Measurements from ENCODE around the gene HOXC6.

HOXC6 gene

DNA sequence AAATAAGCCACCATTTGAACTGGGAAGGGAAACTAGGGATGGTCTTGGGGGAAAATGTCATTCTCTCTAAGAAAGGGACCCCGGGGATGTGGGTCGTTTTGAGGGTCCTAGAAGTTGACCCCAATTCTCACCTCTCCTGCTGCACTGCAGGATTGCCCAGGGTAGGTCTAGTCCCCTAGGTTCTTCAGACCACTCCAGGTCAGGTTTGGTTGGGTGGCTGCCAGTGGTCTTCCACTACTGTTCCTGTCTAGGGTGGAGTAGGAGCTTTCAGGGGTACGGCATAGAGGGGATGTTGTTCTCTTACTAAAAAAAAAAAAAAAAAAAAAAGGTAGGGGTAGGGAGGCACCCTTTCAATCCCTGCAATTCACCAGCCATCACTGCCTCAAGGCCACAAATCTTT lies 12.2 kb upstream of the HOXC6 start:
- no peak for DNase-seq

- peak; percentile 96 for DNase-seq
These were observed 11.7 kb upstream of the HOXC6 start for GRCh38 chr12:54016478-54016964.

DNA sequence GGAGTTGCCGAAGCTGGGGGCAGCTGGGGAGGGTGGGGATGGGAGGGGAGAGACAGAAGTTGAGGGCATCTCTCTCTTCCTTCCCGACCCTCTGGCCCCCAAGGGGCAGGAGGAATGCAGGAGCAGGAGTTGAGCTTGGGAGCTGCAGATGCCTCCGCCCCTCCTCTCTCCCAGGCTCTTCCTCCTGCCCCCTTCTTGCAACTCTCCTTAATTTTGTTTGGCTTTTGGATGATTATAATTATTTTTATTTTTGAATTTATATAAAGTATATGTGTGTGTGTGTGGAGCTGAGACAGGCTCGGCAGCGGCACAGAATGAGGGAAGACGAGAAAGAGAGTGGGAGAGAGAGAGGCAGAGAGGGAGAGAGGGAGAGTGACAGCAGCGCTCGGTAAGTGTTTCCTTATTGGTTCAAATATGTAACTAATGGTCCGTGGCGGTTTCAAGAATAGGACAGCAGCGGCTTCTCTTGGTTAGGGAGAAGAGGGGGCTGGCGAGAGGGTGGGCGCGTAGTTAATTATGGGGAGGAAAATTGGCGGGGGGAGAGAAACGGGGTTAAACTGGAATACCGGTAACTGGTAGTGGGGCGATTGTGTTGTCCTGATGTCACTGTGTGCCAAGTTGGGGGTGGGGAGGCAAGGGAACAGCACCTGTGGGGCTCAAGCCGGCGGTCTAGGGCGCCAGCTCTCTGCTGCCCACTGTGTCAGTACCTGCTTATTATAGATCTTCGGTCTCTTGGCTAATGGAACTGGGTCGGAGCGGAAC lies 11.0 kb upstream of the HOXC6 start:
- peak; percentile 72 for DNase-seq

- DNase-seq = peak; percentile 99
These were observed 10.3 kb upstream of the HOXC6 start for GRCh38 chr12:54017878-54018467.

DNA sequence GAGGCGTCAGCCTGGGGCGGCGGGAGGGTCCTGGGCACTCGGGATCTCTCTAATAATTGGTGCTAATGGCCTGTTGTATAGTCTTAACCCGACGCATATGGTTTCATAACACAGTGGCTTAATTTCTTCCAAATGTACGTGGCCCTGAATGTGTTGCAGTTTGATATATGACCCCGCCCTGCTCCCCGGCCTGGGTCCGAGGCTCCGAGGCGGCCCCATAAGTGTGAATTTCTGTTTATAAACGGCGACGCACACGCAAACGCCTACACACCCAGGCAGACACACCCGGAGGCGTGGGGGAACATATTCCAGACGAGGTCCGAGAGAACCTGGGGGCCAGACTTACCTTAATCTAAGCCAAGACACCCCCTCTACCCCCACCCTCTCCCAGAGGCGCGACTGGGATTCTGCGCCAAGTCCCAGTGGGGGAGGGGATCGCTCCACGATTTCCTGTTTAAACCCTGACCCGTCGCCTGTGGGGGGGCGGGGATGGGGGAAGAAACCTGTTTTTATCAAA lies 9.7 kb upstream of the HOXC6 start:
- peak; percentile 91 for DNase-seq

- DNase-seq = peak; percentile 88
These were observed 9.0 kb upstream of the HOXC6 start for GRCh38 chr12:54019091-54019811.

GRCh38 chr12:54019924-54020590 lies 8.2 kb upstream of the HOXC6 start:
- DNase-seq = peak; percentile 81

- DNase-seq = no peak
These were observed 7.4 kb upstream of the HOXC6 start for GRCh38 chr12:54020591-54021405.

- peak; percentile 61 for DNase-seq
These were observed 6.7 kb upstream of the HOXC6 start for GRCh38 chr12:54021432-54022013.

GRCh38 chr12:54022960-54023884 lies 5.0 kb upstream of the HOXC6 start:
- no peak for DNase-seq

DNA sequence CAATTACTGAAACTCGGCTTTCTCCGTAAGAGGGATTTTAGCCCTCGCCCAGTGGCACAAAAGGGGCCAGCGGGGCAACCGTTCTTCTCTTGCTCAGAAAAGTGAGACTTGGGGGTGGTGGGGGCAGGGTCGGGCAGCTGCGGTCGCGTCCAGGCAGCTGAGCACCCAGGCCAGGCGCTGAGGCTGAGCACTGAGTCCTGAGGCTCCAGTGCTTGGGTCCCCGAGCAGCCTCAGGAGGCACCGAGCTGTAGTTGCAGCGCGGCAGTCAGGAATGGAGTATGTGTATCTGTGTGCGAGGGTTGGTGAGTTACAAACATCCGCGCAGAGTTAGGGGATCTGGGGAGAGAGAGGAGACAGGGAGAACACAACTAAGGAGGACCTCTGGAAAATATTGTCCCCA lies 4.1 kb upstream of the HOXC6 start:
- peak; percentile 60 for DNase-seq

GRCh38 chr12:54024581-54025305 lies 3.5 kb upstream of the HOXC6 start:
- no peak for DNase-seq

GRCh38 chr12:54025499-54026405 lies 2.5 kb upstream of the HOXC6 start:
- DNase-seq = no peak

GRCh38 chr12:54026640-54027441 lies 1.4 kb upstream of the HOXC6 start:
- no peak for DNase-seq

- no peak for DNase-seq
These were observed 826 bp upstream of the HOXC6 start for GRCh38 chr12:54027442-54027786.

DNA sequence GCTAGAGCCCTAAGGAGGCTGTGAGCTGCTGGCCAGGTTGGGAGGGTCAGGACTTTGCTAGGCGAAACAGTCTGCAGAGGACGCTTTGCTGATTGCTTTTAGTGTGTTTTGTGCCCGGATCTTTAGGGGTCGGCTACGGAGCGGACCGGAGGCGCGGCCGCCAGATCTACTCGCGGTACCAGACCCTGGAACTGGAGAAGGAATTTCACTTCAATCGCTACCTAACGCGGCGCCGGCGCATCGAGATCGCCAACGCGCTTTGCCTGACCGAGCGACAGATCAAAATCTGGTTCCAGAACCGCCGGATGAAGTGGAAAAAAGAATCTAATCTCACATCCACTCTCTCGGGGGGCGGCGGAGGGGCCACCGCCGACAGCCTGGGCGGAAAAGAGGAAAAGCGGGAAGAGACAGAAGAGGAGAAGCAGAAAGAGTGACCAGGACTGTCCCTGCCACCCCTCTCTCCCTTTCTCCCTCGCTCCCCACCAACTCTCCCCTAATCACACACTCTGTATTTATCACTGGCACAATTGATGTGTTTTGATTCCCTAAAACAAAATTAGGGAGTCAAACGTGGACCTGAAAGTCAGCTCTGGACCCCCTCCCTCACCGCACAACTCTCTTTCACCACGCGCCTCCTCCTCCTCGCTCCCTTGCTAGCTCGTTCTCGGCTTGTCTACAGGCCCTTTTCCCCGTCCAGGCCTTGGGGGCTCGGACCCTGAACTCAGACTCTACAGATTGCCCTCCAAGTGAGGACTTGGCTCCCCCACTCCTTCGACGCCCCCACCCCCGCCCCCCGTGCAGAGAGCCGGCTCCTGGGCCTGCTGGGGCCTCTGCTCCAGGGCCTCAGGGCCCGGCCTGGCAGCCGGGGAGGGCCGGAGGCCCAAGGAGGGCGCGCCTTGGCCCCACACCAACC lies 1.5 kb downstream of the HOXC6 start:
- no peak for DNase-seq

GRCh38 chr12:54030442-54030801 lies 2.2 kb downstream of the HOXC6 start:
- DNase-seq = no peak

All from fibroblast of skin of right biceps (primary cell).